Retina (tissue), 1 donor: ENCODE results near the gene KRTAP10-11.
"Not testable (repeated sequence)": the region's sequence is repeated elsewhere in the genome, so short reads cannot be mapped to it uniquely, and the experiment has no call there.

Experiments
- DNase-seq: peaks from one replicate; pipeline ENCODE4 v3.0.0-alpha.2; 2016

KRTAP10-11 gene, protein sequence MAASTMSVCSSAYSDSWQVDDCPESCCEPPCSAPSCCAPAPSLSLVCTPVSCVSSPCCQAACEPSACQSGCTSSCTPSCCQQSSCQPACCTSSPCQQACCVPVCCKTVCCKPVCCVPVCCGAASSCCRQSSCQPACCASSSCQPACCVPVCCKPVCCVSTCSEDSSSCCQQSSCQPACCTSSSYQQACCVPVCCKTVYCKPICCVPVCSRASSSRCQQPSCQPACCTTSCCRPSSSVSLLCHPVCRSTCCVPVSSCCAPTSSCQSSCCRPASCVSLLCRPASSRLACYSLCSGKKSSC

DNA sequence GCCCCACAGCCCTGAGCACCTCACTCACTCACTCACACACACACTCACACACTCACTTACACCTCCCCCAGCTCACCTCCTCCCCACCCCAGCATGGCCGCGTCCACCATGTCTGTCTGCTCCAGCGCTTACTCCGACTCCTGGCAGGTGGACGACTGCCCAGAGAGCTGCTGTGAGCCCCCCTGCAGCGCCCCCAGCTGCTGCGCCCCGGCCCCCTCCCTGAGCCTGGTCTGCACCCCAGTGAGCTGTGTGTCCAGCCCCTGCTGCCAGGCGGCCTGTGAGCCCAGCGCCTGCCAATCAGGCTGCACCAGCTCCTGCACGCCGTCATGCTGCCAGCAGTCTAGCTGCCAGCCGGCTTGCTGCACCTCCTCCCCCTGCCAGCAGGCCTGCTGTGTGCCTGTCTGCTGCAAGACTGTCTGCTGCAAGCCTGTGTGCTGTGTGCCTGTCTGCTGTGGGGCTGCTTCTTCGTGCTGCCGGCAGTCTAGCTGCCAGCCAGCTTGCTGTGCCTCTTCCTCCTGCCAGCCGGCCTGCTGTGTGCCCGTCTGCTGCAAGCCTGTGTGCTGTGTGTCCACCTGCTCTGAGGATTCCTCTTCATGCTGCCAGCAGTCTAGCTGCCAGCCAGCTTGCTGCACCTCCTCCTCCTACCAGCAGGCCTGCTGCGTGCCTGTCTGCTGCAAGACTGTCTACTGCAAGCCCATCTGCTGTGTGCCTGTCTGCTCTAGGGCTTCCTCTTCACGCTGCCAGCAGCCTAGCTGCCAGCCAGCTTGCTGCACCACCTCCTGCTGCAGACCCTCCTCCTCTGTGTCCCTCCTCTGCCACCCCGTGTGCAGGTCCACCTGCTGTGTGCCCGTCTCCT is at the start of gene KRTAP10-11:
TSS of gene KRTAP10-11 (plus strand) at position 49 of the 856 bp plus-strand sequence. CDS start at position 94, 45 bp downstream.
- not testable (repeated sequence) for DNase-seq

DNA sequence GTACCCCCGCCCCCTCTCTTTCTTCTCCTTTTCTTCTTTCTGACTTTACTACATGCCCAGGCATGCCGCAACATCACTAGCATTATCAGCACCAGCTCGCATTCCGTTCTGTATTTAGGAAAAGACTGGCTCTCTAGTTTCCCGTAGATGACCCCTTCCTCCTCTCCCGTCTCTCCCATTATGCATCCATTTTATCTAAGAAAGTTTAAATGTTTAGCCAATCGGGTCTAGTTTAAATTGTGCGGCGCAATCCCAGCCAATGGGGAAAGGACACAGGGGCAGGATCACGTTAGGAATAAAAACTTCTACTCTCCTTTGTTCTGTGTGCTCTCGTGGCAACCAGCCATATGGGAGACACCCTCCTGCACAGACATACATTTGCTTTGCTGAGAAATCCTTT is 48.2 kb upstream of the KRTAP10-11 start:
- DNase-seq = no peak

DNA sequence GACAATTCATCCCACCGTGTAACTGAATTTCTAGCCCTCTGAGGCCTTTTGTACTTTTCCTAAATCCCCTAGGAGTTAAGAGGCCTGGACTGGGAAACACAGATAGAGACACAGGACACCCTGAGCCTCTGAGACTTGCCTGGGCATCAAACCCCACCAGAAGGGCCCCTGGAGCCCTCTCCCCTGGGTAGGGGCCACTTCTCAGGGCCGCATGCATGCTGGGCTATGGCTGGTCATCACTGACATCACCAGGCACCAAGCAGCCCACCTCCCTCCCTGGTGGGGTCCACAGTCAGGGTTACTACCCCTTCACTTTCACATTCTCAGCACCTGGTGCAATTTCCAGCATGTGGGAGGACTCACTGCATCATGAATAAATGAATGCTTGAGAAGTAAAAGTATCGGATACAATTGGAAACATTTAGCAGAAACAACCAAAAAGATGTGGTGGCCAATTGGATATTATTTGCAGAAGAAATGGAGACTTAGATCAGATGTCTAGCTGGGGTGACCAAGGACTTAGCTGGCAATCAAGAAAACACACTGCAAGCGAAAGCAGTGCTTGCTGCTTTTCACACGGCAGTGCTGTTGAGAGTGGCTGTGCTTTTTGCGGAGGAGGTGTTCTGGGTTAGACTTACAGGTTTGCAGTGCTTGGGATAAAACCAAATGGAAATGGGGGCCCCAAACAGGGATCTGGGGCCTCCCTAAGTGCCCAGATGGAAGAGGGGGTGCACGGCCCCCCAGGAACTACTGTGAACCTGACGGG is 46.8 kb upstream of the KRTAP10-11 start:
- no peak for DNase-seq

DNA sequence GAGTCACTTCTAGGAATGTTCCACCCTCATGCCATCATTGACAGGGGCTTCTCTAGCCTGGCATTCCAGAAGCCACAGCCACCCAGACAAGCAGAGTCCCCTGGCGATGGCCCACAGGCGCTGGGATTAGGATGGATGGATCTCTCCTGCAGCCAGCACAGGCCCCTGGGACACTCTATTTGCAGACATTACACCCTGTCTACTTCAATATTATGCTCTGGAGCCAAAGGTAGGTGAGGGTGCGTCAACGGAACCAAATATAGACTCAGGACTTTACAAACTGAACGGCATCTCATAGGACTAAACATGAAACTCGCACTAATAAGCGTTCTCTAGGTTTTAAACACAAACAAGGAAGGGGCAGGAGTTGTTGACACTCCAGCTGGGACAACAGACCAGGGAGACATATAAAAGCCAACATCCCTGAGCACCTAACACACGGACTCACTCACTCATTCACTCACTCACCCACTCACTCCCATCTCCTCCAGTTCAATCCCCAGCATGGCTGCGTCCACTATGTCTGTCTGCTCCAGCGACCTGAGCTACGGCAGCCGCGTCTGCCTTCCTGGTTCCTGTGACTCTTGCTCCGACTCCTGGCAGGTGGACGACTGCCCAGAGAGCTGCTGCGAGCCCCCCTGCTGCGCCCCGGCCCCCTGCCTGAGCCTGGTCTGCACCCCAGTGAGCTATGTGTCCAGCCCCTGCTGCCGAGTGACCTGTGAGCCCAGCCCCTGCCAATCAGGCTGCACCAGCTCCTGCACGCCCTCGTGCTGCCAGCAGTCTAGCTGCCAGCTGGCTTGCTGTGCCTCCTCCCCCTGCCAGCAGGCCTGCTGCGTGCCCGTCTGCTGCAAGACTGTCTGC is 45.9 kb upstream of the KRTAP10-11 start, which contains the start of gene KRTAP10-7:
TSS of gene KRTAP10-7 (plus strand) at position 480 of the 861 bp plus-strand sequence. CDS start at position 505, 25 bp downstream.
- not testable (repeated sequence) for DNase-seq

DNA sequence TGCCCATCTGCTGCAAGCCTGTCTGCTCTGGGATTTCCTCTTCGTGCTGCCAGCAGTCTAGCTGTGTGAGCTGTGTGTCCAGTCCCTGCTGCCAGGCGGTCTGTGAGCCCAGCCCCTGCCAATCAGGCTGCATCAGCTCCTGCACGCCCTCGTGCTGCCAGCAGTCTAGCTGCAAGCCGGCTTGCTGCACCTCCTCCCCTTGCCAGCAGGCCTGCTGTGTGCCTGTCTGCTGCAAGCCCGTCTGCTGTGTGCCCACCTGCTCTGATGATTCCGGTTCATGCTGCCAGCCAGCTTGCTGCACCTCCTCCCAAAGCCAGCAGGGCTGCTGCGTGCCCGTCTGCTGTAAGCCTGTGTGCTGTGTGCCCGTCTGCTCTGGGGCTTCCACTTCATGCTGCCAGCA is 45.1 kb upstream of the KRTAP10-11 start:
- not testable (repeated sequence) for DNase-seq

DNA sequence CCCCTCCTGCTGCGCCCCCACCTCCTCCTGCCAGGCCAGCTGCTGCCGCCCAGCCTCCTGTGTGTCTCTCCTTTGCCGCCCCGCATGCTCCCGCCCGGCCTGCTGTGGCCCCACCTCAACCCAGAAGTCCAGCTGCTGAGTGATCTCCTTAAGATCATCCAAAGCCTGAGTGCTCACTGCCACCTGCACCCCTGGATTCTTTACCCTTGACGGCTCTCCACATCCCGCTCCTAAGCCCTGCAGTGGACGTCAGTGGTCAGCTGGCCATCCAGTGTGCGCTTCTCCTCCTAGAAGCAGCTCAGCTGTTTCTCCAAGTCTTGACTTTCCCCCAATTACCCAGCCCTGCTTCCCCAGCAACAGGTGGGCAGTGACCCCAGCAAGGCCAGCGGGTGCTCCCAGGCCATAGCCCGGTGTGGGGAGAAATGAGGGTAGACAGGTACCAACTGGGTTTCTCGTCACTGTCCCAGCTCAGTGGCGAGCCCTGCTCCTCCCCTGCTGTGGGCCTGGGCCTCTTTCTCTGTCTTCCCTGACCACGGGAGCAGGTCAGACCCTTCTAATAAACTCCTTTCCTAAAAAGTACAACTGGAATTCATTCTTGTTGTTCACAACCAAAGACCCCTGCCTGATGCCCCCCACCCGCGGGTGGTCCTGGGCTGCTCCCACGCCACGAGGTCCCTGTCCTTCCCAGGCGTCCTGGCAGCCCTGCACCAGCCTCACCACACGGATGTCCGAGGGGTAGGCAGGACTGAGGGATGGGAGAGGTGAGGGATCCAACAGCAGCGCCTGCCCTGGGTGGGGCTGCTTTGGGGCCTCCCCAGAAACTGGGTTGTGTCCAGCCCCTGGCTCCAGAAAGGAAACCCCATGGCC is 44.4 kb upstream of the KRTAP10-11 start:
- DNase-seq = no peak

DNA sequence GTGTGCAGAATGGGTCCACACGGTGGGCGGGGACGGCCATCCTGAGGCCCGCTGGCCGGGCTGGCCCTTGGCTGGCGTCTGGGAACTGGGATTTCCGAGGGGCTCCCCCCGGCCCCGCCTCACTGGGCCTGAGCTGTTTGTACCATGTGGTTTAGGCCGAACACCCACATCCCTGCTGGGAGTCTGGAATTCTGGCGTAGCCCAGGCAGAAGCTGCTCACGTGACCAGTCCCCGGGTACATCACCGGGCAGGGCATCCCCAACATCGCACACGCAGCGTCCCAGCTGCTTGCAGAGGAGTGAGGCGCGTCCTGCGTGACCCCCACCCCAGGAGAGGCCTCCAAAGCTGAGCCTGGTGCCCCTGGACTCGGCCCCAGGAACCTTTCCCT is 43.8 kb upstream of the KRTAP10-11 start:
- DNase-seq = no peak

DNA sequence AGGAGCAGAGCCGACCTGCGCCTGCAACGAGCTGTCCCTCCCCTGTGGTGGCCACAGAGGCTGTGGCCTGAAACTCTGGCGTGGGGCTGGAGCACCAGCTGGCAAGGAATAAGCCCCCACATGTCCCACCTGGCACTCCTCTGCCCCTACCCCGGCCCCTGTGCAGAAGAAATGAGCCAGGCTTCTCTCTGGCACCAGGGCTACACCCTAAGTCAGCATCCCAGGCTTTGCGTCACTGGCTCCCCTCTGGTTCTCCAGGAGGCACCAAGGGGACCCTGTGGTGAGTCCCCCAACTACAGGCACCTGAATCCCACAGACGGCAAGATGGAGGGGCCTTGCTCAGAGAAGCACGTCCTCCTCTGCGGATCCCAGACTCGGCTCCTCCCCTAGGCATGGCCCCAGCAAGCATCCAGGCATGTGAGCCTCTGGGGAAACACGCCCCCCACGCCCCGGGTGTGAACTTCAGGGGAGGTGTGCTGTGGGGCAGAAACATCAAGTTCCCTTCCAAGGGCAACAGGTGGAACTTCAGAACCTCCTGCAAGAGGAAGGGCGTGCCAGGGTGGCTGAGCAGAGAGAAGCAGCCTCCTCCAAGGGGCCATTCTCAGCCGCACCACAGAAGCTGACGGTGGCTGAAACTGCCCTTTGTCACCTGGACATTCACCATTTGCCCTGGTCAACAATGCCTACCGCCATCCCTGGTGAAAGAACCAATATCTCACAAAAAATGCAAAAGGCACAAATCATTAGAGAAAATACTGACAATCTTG is 42.9 kb upstream of the KRTAP10-11 start:
- DNase-seq = no peak

DNA sequence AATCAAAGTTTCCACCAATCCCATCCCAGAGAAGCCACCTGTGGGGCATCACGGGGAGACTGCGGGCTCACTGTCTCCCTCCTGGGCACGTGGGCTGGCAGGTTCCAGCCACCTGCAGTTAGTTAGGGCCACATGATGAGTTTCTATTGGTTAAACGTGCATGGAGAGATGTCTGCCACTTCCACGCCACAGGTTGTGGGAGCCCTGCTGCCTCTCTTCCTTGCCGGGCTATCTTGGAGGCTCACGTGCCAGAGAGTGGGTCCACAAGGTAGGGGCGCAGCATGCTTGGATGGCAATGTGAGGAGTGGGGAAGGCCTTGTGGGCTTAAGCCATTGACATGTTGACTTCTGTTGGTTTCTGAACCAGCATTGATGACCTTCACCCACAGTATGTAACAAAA is 42.3 kb upstream of the KRTAP10-11 start:
- no peak for DNase-seq

DNA sequence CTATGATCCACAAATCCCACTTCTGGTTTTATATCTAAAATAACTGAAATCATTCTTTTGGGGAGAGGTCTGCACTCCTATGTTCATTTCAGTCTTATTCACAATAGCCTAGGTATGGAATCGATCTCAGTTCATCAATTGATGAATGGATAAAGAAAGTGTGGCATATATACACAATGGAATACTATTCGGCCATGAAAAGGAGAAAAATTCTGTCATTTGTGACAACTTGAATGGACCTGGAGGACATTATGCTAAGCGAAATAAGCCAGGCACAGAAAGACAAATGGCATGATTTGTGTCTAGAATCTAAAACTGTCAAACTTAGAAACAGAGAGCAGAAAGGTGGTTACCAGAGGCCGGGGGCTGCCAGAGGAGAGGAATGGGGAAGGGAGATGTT is 39.7 kb upstream of the KRTAP10-11 start:
- DNase-seq = no peak

DNA sequence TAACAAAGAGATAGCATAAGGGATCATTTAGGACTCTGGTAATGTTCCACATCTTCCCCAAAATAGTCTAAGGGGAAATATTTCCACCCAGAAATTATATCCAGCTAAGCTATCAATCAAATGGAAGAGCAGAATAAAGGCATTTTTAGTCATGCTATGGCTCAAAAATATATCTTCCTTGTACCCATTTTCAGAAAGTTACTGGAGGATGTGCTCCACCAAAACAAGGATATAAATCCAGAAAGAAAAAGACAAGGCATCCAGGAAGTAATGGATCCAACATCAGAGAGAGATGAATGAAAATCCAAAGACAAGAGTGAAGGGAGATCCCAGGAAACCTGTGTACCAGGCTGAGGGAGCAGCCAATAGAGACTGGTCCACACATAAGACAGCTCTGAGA is 37.0 kb upstream of the KRTAP10-11 start:
- DNase-seq = no peak

DNA sequence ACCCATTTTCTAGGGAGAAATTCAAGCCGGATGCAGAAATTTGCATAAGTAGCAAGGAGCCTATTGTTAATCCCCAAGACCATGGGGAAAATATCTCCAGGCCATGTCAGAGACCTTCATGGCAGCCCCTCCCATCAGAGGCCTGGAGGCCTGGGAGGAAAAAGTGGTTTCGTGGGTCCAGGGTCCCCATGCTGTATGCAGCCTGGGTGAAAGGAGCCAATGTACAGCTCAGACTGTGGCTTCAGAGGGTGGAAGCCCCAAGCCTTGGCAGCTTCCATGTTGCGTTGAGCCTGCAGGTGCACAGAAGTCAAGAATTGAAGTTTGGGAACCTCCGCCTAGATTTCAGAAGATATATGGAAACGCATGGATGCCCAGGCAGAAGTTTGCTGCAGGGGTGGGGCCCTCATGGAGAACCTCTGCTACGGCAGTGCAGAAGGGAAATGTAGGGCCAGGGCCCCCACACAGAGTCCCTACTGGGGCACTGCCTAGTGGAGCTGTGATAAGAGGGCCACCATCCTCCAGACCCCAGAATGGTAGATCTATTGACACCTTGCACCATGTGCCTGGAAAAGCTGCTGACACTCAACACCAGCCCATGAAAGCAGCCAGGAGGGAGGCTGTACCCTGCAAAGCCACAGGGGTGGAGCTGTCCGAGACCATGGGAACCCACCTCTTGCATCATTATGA is 35.9 kb upstream of the KRTAP10-11 start:
- DNase-seq = not testable (repeated sequence)

DNA sequence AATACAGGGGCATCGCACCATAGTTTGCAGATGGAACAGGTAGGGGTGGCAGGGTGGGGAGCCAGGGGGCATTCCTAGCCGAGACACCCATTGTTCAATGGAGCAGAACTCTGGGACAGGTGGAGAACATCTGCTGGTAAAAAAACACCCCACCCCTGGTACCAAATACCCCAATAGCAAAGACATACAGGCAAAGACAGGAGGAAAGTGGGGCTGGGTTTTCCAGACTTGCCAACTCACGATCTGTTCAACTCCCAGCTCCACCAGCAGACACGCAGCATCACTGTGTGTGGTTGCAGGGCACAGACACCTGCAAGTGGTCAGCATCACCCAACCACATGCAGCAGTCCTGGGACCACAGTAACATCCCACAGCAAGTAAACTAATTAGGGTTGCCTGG is 34.7 kb upstream of the KRTAP10-11 start:
- no peak for DNase-seq

DNA sequence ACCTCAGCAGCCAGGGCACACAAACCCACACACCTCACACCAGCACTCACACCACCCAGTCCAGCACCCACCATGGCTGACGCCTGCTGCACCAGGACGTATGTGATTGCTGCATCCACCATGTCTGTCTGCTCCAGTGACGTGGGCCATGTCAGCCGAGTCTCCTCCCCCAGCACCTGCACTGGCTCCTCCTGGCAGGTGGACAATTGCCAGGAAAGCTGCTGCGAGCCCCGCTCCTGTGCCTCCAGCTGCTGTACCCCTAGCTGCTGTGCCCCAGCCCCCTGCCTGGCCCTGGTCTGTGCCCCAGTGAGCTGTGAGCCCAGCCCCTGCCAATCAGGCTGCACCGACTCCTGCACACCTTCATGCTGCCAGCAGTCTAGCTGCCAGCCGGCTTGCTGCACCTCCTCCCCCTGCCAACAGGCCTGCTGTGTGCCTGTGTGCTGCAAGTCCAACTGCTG is 34.2 kb upstream of the KRTAP10-11 start, which contains the start of gene KRTAP10-8:
TSS of gene KRTAP10-8 (plus strand) at position 51 of the 458 bp plus-strand sequence. CDS start at position 73, 22 bp downstream.
- no peak for DNase-seq

DNA sequence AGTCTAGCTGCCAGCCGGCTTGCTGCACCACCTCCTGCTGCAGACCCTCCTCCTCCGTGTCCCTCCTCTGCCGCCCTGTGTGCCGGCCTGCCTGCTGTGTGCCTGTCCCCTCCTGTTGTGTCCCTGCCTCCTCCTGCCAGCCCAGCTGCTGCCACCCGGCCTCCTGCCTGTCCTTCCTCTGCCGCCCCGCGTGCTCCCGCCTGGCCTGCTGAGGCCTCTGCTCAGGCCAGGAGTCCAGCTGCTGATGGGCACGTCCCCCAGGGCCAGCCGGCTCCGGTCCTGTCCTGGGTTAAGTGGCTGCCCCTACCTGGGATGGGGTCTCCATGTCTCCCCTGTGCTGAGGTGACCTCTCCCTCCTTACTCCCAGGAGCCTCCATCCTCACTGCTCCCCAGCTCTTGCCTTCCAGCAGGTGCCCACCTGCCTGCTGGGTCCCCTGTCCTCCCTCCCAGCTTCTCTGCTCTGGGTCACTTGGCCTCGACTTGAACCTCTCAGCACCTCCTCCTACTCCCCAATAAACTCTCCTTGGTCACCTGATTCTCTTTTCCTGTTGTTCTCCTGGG is 33.5 kb upstream of the KRTAP10-11 start:
- no peak for DNase-seq

DNA sequence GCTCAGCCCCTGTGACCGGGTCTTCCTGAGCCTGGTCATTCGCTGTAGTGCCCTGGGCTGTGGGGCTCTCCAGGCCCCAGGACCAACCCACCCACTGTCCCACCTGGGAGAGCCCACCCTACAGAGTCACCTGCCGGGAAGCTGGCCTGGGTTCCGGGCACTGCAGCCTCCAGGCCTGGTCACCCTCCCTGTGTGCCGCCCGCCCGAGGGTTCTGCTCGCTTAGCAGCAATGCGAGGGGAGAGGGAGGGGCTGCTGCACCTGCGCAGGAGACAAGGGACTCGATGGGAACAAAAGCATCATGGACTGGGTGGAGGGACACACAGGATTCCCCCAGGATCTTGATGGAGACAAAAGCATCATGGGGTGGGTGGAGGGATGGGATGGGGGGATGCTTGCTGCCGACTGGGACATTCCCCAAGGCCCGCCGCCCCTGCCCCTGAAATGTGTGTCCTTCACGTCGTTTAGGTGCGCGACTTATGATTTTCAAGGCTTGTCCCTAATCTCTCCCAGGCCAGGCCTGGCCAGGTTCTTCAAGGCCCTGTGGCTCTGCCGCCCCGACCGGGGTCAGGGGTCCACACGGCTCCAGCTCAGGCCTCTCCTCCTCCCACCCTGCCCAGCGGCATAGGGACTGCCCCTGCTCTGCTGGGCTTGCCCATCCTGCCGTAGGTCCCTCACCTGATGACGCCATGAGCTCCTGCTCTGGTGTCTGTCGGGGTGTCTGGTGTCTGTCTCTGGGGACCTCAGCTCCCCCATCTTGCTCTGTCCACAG is 32.6 kb upstream of the KRTAP10-11 start:
- no peak for DNase-seq

DNA sequence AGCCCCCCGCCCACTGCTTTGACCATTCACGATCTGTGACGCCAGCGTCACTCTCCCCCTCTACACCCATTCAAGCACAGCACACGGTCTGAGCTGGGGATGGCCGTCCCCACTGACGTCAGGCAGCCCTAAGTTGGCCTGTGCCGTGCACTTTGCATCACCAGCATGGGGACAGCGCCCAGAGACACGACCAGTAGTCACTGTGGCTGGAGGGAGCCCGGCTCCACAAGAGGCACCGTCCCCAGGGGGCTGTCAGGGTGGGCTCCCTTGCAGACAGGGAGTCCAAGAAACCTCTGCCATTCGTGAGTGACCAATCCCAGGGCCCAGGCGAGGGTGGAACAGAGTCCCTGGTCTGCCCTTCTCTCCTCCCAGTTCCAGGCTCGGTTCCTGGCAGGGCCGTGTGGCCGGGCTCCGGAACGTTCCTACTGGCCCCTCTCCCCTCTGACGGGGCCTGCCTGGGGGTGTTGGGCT is 32.0 kb upstream of the KRTAP10-11 start:
- no peak for DNase-seq

DNA sequence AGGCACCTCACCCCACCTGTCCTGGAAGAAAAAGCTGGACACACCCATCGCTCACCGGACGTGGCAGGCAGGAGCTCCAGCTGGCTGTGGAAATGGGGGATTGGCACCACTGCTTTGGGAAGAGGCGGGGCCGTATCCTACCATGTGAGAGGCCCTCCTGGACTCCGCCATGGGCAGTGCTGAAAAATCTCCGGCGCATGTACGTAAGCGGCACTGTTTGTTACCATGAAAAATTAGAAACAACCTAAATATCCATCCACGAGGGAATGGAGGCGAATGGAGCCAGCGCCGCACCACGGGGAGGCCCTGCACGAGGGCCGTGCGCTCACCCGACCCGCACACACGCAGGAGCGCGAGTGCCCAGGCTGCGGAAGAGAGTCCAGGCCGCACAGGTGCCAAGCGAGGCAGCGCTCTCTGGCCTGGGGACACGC is 31.2 kb upstream of the KRTAP10-11 start:
- DNase-seq = no peak
